SK-N-SH (cell line): ENCODE results near the gene ANK2. TPM values are rescaled to one million over a fixed set of nuclear protein-coding genes. Genes with fewer than 3 reads are reported as not detected.

Experiments
- CTCF ChIA-PET: fragments of 300-600, 350-600 bp; formaldehyde crosslinking; extraction: SDS; loops from one replicate; lab custom pipeline; 2021; lab: Yijun Ruan, JAX
- POLR2A ChIA-PET: fragments of 350-600 bp; sonication (Branson Sonifier 250); formaldehyde crosslinking; extraction: SDS; loops from one replicate; lab custom pipeline; 2020; ENCODE audit warnings: antibody characterized with exemption, inconsistent platforms; lab: Yijun Ruan, JAX
- DNase-seq: peaks from one replicate; pipeline ENCODE4 v3.0.0; 2012
- H2AFZ ChIP-seq: fragments of 200-600 bp; sonication (generic); 2 replicates; pipeline ENCODE4 v1.8.1; 2016; ENCODE audit warnings: antibody characterized with exemption, mild to moderate bottlenecking, low read depth
- H3F3A ChIP-seq: fragments of 200-600 bp; sonication (generic); replicated peaks from 2 replicates; pipeline ENCODE3; 2016; ENCODE audit warnings: antibody characterized with exemption, mild to moderate bottlenecking; ENCODE audit not compliant: insufficient read depth
- H3K27ac ChIP-seq, 2 experiments: fragments of 200-500 bp in 1 of 2; fragments of 200-600 bp in 1 of 2; sonication (Bioruptor generic) in 1 of 2; sonication (generic), shearing (Covaris generic) in 1 of 2; 2 replicates each; pipeline versions ENCODE4 v1.5.1 to v1.6.1; 2014 to 2016; ENCODE audit warnings: low read depth in 2 of 2, inconsistent platforms in 1 of 2, low read length in 1 of 2, mild to moderate bottlenecking in 1 of 2, mixed read lengths in 1 of 2
- H3K27me3 ChIP-seq: fragments of 200-600 bp; sonication (generic), shearing (Covaris generic); 2 replicates; pipeline ENCODE4 v1.6.1; 2016; ENCODE audit warnings: mixed run types; ENCODE audit not compliant: insufficient read depth
- H3K36me3 ChIP-seq, 2 experiments: fragments of 200-500 bp in 1 of 2; fragments of 200-600 bp in 1 of 2; sonication (Bioruptor generic) in 1 of 2; sonication (generic) in 1 of 2; replicated peaks in 1 of 2; 2 replicates each; pipeline versions ENCODE3 to v1.5.1; 2014 to 2016; ENCODE audit warnings: low read length in 1 of 2, mild to moderate bottlenecking in 1 of 2; ENCODE audit not compliant: insufficient read depth in 2 of 2, control insufficient read depth in 1 of 2
- H3K4me1 ChIP-seq, 2 experiments: fragments of 200-500 bp in 1 of 2; fragments of 200-600 bp in 1 of 2; sonication (Bioruptor generic) in 1 of 2; sonication (generic), shearing (Covaris generic) in 1 of 2; 2 replicates each; pipeline versions ENCODE4 v1.5.1 to v1.6.1; 2014 to 2016; ENCODE audit warnings: low read depth in 1 of 2, low read length in 1 of 2, mixed run types in 1 of 2; ENCODE audit not compliant: insufficient read depth in 2 of 2, control insufficient read depth in 1 of 2
- H3K4me2 ChIP-seq: fragments of 200-600 bp; sonication (generic), shearing (Covaris generic); 2 replicates; pipeline ENCODE4 v1.6.1; 2017; ENCODE audit warnings: mixed run types
- H3K4me3 ChIP-seq, 2 experiments: fragments of 200-500 bp in 1 of 2; fragments of 200-600 bp in 1 of 2; sonication (Bioruptor generic) in 1 of 2; sonication (generic), shearing (Covaris generic) in 1 of 2; 2 replicates each; pipeline versions ENCODE4 v1.5.1 to v1.8.1; 2014 to 2016; ENCODE audit warnings: low read depth in 2 of 2, inconsistent platforms in 1 of 2, low read length in 1 of 2, mild to moderate bottlenecking in 1 of 2, mixed read lengths in 1 of 2, moderate library complexity in 1 of 2
- H3K79me2 ChIP-seq: fragments of 200-600 bp; sonication (generic); 2 replicates; pipeline ENCODE4 v1.8.1; 2017; ENCODE audit warnings: mild to moderate bottlenecking; ENCODE audit not compliant: insufficient read depth
- H3K9ac ChIP-seq: fragments of 200-600 bp; sonication (generic); 2 replicates; pipeline ENCODE4 v1.6.1; 2017; ENCODE audit warnings: mixed run types
- H3K9me2 ChIP-seq: fragments of 200-600 bp; sonication (generic); 2 replicates; pipeline ENCODE4 v1.6.1; 2017; ENCODE audit warnings: mixed run types
- H3K9me3 ChIP-seq: fragments of 200-600 bp; sonication (generic); 2 replicates; pipeline ENCODE4 v1.6.1; 2017; ENCODE audit warnings: mixed run types, mild to moderate bottlenecking, moderate library complexity
- H4K20me1 ChIP-seq: fragments of 200-600 bp; sonication (generic); 2 replicates; pipeline ENCODE4 v1.6.1; 2017; ENCODE audit warnings: mild to moderate bottlenecking, mixed run types; ENCODE audit not compliant: insufficient read depth
- FOSL2 ChIP-seq: IDR thresholded peaks from 2 replicates; pipeline ENCODE4 v1.4.0; 2012; ENCODE audit warnings: low read depth, mild to moderate bottlenecking, moderate library complexity, borderline replicate concordance
- GABPA ChIP-seq: IDR thresholded peaks from 2 replicates; pipeline ENCODE4 v1.4.0; 2012; ENCODE audit warnings: low read depth, mild to moderate bottlenecking
- GATA2 ChIP-seq: sonication (generic); formaldehyde crosslinking; IDR thresholded peaks from 2 replicates; pipeline ENCODE4 v1.5.0; 2020; ENCODE audit warnings: mild to moderate bottlenecking, missing genetic modification reagents
- JUND ChIP-seq: IDR thresholded peaks from 2 replicates; pipeline ENCODE4 v1.4.0; 2012
- MXI1 ChIP-seq: IDR thresholded peaks from 2 replicates; pipeline ENCODE4 v1.6.1; 2012; ENCODE audit warnings: mild to moderate bottlenecking, low read depth, low read length, improper control_type of control experiment
- NRF1 ChIP-seq: IDR thresholded peaks from 2 replicates; pipeline ENCODE4 v1.6.1; 2012; ENCODE audit warnings: low read depth, mild to moderate bottlenecking, low read length
- RFX5 ChIP-seq: IDR thresholded peaks from 2 replicates; pipeline ENCODE4 v1.6.1; 2012; ENCODE audit warnings: mild to moderate bottlenecking, improper control_type of control experiment, low read length
- ZBTB33 ChIP-seq: IDR thresholded peaks from 2 replicates; pipeline ENCODE4 v1.4.0; 2012; ENCODE audit warnings: low read depth, borderline replicate concordance
- WGBS: methylation state at CpG from one replicate; pipeline ENCODE4 v1.1.6; 2017; ENCODE audit warnings: low lambda C conversion rate; 5-methylcytosine and 5-hydroxymethylcytosine counted together
- polyA plus RNA-seq, 3 experiments: library from polyadenylated mRNA; depleted of rRNA; stranded (reverse); fragments of >200 nt; gene quantifications; 2 replicates each; pipeline ENCODE4 v1.2.3, GENCODE V29; 2012
- TF ChIP-seq, protein P1 (sequence below): IDR thresholded peaks from 2 replicates; pipeline ENCODE4 v1.6.1; 2012; ENCODE audit warnings: mild to moderate bottlenecking, low read depth, low read length, moderate library complexity

Gene ANK2
- polyA plus RNA-seq, 1 of the 3 experiments (the other 2 are of a cell fraction) = 0.69 TPM

- TF ChIP-seq ZBTB33 = no peak
Measured at GRCh38 chr4:113256946-113257345, 207.5 kb downstream of the ANK2 start (continued).

- Histone ChIP-seq H2AFZ (no peak overlapping the region), H3K4me2 (no peak overlapping the region), H3F3A (no peaks in the 10 kb centered on the region), H3K9ac (no peak overlapping the region), H3K27me3 (no peaks in the 10 kb centered on the region), H3K9me2 (no peaks in the 10 kb centered on the region), H4K20me1 (no peaks in the 10 kb centered on the region), H3K36me3 (no peaks in the 10 kb centered on the region), H3K4me1 (no peaks in the 10 kb centered on the region), H3K9me3 (no peaks in the 10 kb centered on the region), H3K27ac (no peak overlapping the region), H3K79me2 (no peaks in the 10 kb centered on the region), H3K4me3 (no peak overlapping the region)
- WGBS = 92% methylated on average over 4 of the region's 4 CpGs
- CTCF ChIA-PET = interaction anchor here (0.5 kb wide), 1 partner anchor 57 kb away, joined by 3 read pairs; no protein-coding TSS in a partner anchor
- POLR2A ChIA-PET = no interaction called here
- TF ChIP-seq FOSL2 = no peak
- no peak for TF ChIP-seq GABPA
- TF ChIP-seq MXI1 = no peak
- TF ChIP-seq, protein P1, sequence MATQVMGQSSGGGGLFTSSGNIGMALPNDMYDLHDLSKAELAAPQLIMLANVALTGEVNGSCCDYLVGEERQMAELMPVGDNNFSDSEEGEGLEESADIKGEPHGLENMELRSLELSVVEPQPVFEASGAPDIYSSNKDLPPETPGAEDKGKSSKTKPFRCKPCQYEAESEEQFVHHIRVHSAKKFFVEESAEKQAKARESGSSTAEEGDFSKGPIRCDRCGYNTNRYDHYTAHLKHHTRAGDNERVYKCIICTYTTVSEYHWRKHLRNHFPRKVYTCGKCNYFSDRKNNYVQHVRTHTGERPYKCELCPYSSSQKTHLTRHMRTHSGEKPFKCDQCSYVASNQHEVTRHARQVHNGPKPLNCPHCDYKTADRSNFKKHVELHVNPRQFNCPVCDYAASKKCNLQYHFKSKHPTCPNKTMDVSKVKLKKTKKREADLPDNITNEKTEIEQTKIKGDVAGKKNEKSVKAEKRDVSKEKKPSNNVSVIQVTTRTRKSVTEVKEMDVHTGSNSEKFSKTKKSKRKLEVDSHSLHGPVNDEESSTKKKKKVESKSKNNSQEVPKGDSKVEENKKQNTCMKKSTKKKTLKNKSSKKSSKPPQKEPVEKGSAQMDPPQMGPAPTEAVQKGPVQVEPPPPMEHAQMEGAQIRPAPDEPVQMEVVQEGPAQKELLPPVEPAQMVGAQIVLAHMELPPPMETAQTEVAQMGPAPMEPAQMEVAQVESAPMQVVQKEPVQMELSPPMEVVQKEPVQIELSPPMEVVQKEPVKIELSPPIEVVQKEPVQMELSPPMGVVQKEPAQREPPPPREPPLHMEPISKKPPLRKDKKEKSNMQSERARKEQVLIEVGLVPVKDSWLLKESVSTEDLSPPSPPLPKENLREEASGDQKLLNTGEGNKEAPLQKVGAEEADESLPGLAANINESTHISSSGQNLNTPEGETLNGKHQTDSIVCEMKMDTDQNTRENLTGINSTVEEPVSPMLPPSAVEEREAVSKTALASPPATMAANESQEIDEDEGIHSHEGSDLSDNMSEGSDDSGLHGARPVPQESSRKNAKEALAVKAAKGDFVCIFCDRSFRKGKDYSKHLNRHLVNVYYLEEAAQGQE = no peak
- no peak for TF ChIP-seq RFX5
- TF ChIP-seq GATA2 = no peak
- DNase-seq = no peak
Measured at GRCh38 chr4:113260688-113261087, 211.2 kb downstream of the ANK2 start.

DNA sequence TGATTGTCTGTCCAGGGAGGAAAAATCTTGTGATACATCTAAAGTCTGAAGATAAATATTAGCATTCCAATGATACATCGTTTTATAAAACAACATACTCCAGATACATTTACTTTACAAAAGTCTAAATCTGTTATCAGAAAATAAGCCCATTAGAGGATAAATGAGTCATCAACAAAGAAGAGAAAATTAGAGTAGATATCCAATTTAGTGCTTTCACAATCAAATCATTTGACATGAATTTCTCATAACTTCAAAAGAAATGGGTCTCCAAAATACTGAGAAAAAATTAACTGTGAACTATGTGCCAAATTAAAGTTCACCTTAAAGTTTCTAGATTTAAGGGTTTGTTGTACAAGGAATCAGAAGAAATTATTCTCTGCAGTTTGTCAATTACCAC is 213.8 kb downstream of the ANK2 start:
- POLR2A ChIA-PET = no interaction called here
- CTCF ChIA-PET = no interaction called here
- no peak overlapping the region for H3K9ac ChIP-seq
- no peak for DNase-seq
- H3K4me3 ChIP-seq = no peak overlapping the region
- H3K9me3 ChIP-seq = no peaks in the 10 kb centered on the region
- H3K4me1 ChIP-seq = no peaks in the 10 kb centered on the region
- H3K36me3 ChIP-seq = no peaks in the 10 kb centered on the region
- no peaks in the 10 kb centered on the region for H3K27me3 ChIP-seq
- H3K27ac ChIP-seq = no peak overlapping the region
- H3K9me2 ChIP-seq = no peaks in the 10 kb centered on the region
- no peak overlapping the region for H2AFZ ChIP-seq
- no peaks in the 10 kb centered on the region for H4K20me1 ChIP-seq
- H3K4me2 ChIP-seq = no peak overlapping the region
- TF ChIP-seq JUND (no peak), NRF1 (no peak)
- 30% methylated on average over 1 of the region's 1 CpG for WGBS
- H3F3A ChIP-seq = no peaks in the 10 kb centered on the region
- H3K79me2 ChIP-seq = no peaks in the 10 kb centered on the region
